Astrocyte (in vitro differentiated cells and primary cell): ENCODE measurements around the gene RALGPS1.

Experiments used
- EZH2 ChIP-seq: IDR thresholded peaks from 2 replicates; pipeline ENCODE4 v1.6.1; 2012; ENCODE audit warnings: mild to moderate bottlenecking, low read length, inconsistent platforms; ENCODE audit not compliant: insufficient read depth
- TF ChIP-seq, protein P1 (sequence below): IDR thresholded peaks from 2 replicates; pipeline ENCODE4 v1.5.1; 2011; ENCODE audit warnings: low read depth, mild to moderate bottlenecking, inconsistent platforms, low read length, moderate library complexity; ENCODE audit not compliant: insufficient read depth

DNA sequence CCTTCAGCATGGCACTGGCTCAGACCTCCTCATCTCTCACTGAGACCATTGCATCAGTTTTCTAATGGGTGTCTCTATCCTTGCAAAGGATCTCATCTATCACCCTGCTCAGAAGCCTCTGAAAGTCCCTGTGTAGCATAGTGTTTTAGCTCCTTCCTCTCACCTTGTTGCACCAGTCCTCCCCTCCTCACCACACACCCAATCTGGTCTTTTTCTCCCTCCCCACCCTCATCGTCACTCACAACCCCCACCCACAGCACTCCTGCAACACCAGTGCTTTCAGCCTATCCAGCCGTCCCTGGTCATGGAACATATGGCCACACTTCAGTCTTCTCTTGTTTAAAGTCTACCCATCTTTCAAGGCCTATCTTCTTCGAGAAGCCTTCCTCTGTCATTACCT is 133.4 kb downstream of the RALGPS1 start:
- TF ChIP-seq, protein P1, sequence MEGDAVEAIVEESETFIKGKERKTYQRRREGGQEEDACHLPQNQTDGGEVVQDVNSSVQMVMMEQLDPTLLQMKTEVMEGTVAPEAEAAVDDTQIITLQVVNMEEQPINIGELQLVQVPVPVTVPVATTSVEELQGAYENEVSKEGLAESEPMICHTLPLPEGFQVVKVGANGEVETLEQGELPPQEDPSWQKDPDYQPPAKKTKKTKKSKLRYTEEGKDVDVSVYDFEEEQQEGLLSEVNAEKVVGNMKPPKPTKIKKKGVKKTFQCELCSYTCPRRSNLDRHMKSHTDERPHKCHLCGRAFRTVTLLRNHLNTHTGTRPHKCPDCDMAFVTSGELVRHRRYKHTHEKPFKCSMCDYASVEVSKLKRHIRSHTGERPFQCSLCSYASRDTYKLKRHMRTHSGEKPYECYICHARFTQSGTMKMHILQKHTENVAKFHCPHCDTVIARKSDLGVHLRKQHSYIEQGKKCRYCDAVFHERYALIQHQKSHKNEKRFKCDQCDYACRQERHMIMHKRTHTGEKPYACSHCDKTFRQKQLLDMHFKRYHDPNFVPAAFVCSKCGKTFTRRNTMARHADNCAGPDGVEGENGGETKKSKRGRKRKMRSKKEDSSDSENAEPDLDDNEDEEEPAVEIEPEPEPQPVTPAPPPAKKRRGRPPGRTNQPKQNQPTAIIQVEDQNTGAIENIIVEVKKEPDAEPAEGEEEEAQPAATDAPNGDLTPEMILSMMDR, result no peak
- TF ChIP-seq EZH2, result no peak
